Measurements from ENCODE around the gene GDAP2. TPM values are rescaled to one million over a fixed set of nuclear protein-coding genes. Genes with fewer than 3 reads are reported as not detected.
"Not testable (repeated sequence)": the region's sequence is repeated elsewhere in the genome, so short reads cannot be mapped to it uniquely, and the experiment has no call there.

Gene GDAP2, protein sequence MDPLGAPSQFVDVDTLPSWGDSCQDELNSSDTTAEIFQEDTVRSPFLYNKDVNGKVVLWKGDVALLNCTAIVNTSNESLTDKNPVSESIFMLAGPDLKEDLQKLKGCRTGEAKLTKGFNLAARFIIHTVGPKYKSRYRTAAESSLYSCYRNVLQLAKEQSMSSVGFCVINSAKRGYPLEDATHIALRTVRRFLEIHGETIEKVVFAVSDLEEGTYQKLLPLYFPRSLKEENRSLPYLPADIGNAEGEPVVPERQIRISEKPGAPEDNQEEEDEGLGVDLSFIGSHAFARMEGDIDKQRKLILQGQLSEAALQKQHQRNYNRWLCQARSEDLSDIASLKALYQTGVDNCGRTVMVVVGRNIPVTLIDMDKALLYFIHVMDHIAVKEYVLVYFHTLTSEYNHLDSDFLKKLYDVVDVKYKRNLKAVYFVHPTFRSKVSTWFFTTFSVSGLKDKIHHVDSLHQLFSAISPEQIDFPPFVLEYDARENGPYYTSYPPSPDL
- total RNA-seq = 15.9 TPM
- long read RNA-seq, full-length matches to known transcripts = 3 of 3 reads
- long read RNA-seq, partial matches to known transcripts = 0 of 3 reads
- long read RNA-seq, other reads (novel, unspliced or antisense) = 0 of 3 reads

DNA sequence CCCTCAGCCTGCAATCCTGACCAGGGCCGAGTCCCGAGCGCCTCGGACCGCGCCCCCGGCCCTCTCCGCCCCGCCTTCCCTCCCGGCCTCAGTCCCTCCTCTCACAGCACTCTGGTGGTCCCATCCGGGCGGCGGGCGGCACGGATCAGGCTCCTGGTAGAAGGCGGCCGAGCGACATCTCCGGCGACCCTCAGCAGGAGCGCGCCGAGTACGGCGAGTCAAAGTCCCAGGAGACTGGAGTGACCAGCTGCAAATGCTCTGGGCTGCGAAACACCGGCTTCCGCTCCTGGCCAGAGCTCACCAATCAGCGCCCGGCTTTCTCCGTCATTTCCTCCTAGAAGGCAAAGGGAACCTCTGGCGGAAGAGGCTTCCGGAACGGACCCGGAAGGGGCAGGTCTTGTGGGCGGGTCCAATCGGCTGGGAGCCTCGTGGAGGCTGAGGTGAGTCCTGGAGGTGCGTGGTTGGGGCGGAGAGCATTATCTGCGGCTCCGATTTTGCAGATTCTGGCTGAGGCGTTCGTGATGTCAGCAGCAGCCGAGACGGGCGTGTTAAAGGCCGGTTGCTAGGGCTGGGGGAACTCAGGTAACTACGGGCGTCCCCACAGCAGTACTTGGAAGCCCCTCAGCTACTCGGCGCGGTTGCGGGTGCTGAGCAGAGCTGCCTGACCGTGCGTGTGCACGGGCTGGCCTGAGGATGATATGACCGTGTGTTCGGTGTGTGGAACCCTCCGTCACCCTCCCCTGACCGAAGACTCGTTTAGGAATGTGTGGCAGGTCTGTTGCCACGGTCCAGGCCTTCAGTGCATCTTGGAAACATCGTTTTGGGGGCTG lies at the start of gene GDAP2, which contains the start of gene WDR3:
GDAP2 (minus strand) TSS at position 279 of the 830 bp plus-strand sequence. CDS start 9,264 bp downstream, outside the sequence.
WDR3 (plus strand) TSS at position 397 of the 830 bp plus-strand sequence. CDS start 3,581 bp downstream, outside the sequence.
- peak; percentile 98 for DNase-seq (ENCODE audit: missing footprints)
- ATAC-seq = peak; percentile 98
- intact Hi-C loops (cut with DNase I) = no loop called here

GRCh38 chr1:117976381-117976780 lies 47.0 kb upstream of the GDAP2 start:
- DNase-seq (ENCODE audit: missing footprints) (no peak), ATAC-seq (no peak)
- intact Hi-C loops (cut with DNase I) = no loop called here

DNA sequence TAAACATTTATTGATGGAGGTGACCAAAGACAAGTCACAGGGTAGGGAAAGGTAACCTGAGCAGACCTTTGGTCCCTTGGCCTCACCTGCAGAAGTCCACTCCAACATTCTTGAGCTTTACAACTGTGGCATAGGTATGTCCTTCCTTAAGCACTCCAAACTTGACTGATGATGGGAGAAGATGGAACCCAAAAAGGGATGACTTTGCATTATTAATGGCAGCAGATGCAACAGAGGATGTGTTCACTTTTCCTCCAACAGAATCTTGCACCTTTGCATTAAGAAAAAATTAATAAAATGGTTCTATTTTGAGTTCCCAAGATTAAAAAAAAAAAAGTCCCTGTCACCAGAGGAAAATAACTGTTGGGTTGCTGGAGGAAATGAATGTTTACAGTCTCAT lies 42.4 kb upstream of the GDAP2 start:
- ATAC-seq (no peak), DNase-seq (ENCODE audit: missing footprints) (no peak)
- intact Hi-C loops (cut with DNase I) = no loop called here

- DNase-seq (ENCODE audit: missing footprints) (no peak), ATAC-seq (no peak)
- intact Hi-C loops (cut with DNase I) = no loop called here
Observed at GRCh38 chr1:117970252-117970651, 40.8 kb upstream of the GDAP2 start.

- no peak for DNase-seq (ENCODE audit: missing footprints)
- ATAC-seq = no peak
- intact Hi-C loops (cut with DNase I) = no loop called here
Observed at GRCh38 chr1:117967881-117968280, 38.5 kb upstream of the GDAP2 start.

- DNase-seq (ENCODE audit: missing footprints) (no peak), ATAC-seq (no peak)
- intact Hi-C loops (cut with DNase I) = no loop called here
Observed at GRCh38 chr1:117967477-117967876, 38.1 kb upstream of the GDAP2 start.

DNA sequence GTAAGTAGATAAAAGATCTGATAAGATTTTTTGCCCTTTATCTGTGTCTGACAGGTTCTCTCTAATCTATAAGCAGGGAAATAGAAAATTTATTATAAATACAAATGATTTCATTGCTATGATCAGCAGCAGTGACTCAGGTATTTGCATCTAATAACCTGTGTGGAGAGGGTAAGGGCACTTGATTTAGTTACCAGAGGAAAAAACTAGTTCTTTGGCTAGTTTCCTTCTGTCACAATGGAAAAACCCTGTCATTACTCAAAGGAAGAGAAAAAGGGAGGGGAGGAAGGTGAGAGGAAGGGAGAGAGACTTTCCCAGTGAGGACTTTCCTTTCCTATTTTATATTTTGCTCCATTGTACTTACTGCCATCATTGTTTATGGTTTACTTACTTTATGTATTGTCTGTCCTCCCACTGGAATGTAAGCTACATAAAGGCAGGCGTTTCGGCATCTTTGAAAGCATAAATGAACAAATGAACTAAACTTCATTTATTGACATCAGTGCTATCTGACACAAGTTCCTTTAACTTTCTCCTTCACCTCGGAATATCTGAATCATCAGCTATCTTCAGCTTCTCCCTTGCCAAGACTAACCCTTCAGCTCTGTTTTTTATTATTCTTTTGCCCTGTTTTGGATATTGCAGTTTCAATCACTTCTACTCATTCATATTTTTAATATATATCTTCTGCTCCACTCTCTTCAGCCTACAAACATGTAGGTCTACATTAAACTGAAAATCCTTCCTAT lies 35.0 kb upstream of the GDAP2 start:
- intact Hi-C loops (cut with DNase I) = no loop called here
- DNase-seq (ENCODE audit: missing footprints) = no peak
- ATAC-seq = no peak

DNA sequence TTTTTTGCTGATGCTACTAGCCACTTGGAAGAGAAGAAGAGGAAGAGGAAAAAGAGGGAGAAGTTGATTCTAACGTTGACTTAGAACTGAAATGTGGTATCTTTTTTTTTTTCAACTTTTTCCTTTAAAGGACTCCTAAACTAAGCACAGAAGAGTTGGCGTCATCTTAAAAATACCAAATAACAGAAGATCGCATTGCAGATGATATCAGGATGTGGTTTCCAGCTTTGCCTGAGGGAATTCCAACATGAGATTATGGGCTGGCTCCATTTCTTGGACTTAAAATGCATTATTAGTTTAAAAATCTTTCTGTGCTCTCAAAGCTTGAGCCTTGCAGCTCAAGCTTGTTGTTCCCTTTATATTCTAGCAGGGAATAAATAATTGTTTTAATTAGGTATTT lies 29.9 kb upstream of the GDAP2 start:
- intact Hi-C loops (cut with DNase I) = no loop called here
- no peak for DNase-seq (ENCODE audit: missing footprints)
- no peak for ATAC-seq

DNA sequence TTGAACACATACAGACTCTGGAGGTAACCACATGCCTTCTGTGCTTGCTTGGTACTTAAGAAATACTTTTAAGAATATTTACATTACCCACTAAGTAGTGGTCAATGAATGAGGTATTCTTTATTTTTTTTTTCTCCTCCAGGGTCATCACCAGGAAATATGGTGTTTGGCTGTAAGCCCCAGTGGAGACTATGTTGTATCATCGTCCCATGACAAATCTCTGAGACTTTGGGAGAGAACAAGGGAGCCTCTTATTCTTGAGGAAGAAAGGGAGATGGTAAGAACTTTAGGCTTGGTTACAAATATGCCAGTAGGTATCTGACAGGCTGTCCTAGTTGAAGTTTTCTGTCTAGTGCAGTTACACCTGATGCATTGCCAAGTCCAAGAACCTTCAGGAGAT lies 23.0 kb upstream of the GDAP2 start:
- intact Hi-C loops (cut with DNase I) = no loop called here
- DNase-seq (ENCODE audit: missing footprints) = no peak
- no peak for ATAC-seq

DNA sequence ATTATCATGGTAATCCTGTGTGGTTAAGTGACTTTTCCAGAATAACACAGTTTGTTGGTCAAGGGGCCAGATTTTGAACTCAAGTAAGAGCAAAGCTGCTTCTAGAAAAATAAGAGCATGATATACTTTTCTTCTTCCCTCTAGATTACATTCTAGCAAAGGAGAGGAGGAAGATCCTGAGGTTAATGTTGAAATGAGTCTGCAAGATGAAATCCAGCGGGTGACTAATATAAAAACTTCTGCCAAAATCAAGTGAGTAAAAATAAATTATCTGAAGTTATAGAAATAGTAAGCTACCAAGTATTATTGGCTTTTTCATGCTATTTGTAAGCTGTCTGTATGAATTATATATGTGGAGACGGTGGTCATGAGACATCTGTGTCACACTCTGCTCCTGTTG lies 12.9 kb upstream of the GDAP2 start:
- no peak for ATAC-seq
- DNase-seq (ENCODE audit: missing footprints) = no peak
- intact Hi-C loops (cut with DNase I) = no loop called here

DNA sequence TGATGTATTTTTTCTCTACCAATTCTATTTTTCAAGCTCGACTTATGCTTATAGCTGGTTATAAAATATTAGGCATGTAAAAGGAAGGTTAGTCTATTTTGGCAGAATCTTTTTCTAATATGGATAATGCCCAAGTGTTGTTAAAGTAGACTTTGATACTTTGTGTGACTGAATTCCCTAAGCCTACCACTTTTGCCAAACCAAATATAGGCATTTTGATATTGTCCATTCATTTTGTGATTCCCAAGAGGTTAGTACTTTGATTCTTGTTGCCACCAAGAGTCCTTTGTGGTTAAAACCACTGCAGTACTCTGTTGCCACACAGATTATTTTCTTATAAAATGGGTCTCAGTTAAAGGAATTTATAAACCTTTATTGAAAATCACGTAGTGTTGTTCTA lies 4.3 kb upstream of the GDAP2 start:
- ATAC-seq = no peak
- intact Hi-C loops (cut with DNase I) = no loop called here
- DNase-seq (ENCODE audit: missing footprints) = no peak

DNA sequence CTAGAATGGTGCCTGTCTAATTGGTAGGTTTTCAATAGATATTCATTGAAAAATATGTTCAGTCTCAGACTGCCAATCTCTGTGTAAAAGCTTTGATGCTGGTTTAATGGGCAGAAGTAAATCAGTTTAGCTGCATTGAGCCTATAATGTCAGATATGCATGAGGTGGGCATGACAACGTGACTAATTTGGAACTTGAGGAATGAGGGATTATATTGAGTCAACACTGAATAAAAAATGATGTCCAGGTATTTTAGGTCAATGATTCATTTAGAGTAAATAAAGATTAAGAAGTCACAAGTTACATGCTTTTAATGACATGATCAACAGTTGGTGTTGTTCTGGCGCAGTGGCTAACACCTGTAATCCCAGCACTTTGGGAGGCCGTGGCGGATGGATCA lies 3.2 kb upstream of the GDAP2 start:
- ATAC-seq (no peak), DNase-seq (ENCODE audit: missing footprints) (no peak)
- intact Hi-C loops (cut with DNase I) = no loop called here

DNA sequence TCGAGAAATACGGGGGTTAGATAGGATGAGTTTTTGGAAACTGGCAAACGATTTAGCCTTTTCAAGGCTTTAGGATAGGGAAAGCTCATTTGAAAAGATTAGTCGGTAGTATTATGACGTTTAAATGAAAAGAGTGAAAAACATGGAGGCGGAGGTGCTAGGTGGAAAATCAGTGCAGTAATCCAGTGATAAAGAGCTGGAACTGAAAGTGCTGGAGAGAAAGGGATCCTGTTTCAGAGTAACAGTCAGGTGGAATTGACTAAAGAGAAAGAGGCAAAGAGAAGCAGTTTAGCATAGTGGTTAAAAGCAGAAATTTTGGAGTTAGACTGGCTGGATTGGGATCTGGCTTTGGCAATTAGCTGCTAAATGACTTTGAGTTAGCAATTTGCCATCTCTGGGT lies 1.1 kb upstream of the GDAP2 start:
- intact Hi-C loops (cut with DNase I) = no loop called here
- DNase-seq (ENCODE audit: missing footprints) (no peak), ATAC-seq (no peak)

GRCh38 chr1:117930173-117930447 lies 689 bp upstream of the GDAP2 start:
- no peak for ATAC-seq
- DNase-seq (ENCODE audit: missing footprints) = no peak
- intact Hi-C loops (cut with DNase I) = no loop called here

DNA sequence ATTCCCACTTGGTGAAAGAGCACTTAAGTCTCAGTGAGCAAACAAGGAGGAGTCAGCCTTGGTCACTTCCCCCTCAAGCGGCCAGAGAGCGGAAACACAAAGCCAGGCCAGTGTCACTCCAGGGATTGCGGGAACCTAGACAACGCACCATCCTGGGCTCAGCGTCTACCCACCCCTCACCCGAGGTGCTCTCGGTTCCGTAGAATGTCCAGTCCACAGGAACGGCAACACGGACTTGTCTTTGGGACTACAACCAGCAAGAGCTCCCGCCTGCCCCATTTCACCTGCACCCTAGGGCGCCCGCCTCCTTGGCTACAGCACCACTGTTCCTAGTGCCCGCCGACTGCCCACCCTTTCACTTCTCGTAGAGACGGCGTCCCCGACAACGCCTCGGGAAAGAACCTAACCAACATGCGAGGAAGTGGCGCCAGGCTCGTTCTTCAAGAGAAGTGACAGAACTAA lies 509 bp downstream of the GDAP2 start:
- intact Hi-C loops (cut with DNase I) = no loop called here
- DNase-seq (ENCODE audit: missing footprints) (peak; percentile 73), ATAC-seq (peak; percentile 76)

- DNase-seq (ENCODE audit: missing footprints) = no peak
- intact Hi-C loops (cut with DNase I) = no loop called here
- no peak for ATAC-seq
Observed at GRCh38 chr1:117925981-117926380, 3.4 kb downstream of the GDAP2 start.

DNA sequence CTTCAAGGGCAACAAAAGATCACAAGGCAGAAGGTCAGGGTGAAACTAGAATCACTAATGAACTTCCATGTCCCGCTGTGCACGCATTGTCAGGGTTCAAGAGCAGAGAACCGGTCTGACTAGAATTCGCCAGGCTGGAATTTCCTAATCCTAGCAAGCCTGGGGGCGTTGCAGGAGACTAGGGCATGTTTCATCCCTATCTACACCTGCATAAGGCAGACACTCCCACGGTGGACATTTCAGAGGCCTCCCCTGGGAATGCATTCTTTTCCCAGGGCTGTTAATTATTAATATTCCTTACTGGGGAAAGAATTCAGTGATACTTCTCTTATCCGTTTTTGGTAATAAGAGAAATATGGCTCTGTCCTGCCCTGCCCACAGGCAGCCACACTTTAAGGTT lies 6.7 kb downstream of the GDAP2 start:
- ATAC-seq; intact Hi-C loops (cut with DNase I); DNase-seq (ENCODE audit: missing footprints): not testable (repeated sequence)

DNA sequence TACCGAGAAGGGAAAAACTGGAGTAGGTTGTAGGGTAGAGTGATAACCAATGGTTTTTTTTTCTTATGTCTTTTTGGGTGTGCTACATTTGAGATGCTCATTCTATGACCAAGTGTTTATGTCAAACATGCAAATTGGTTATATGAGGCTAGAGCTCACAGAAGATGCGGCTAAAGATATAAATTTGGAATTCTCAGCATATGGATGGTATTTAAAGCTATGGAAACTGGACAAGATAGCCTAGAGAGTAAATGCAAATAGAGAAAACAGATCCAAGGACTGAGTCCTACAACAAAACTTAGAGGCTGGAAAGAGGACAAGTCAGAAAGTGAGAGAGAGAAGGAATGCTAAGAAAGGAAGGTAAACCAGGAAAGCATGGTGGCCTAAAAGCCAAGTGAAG lies 7.4 kb downstream of the GDAP2 start:
- ATAC-seq (no peak), DNase-seq (ENCODE audit: missing footprints) (no peak)
- intact Hi-C loops (cut with DNase I) = no loop called here

GRCh38 chr1:117919376-117919775 lies 10.0 kb downstream of the GDAP2 start:
- intact Hi-C loops (cut with DNase I) = no loop called here
- ATAC-seq (no peak), DNase-seq (ENCODE audit: missing footprints) (no peak)

Data from Right ventricle myocardium inferior (tissue), 1 donor.